H9 (cell line): ENCODE measurements around the gene BUB1. TPM values are rescaled to one million over a fixed set of nuclear protein-coding genes. Genes with fewer than 3 reads are reported as not detected.

ENCODE experiments used
- DNase-seq: peaks from one replicate; pipeline ENCODE4 v3.0.0-alpha.2; 2017
- H2AFZ ChIP-seq: one replicate; pipeline ENCODE4 v1.6.1; 2013; ENCODE audit warnings: mild to moderate bottlenecking, low read length, control low read depth, moderate library complexity
- H2AK5ac ChIP-seq: 2 replicates; pipeline ENCODE4 v1.6.1; 2013; ENCODE audit warnings: low read length, control low read depth, mixed read lengths; ENCODE audit not compliant: insufficient read length
- H2BK120ac ChIP-seq: one replicate; pipeline ENCODE4 v1.6.1; 2013; ENCODE audit warnings: low read depth, mild to moderate bottlenecking, low read length, control low read depth, inconsistent platforms; ENCODE audit not compliant: poor library complexity, severe bottlenecking
- H2BK12ac ChIP-seq: 2 replicates; pipeline ENCODE4 v1.6.1; 2013; ENCODE audit warnings: low read length, control low read depth, mixed read lengths, low read depth; ENCODE audit not compliant: insufficient read length
- H2BK15ac ChIP-seq: 2 replicates; pipeline ENCODE4 v1.6.1; 2013; ENCODE audit warnings: low read depth, low read length, control low read depth
- H2BK20ac ChIP-seq: one replicate; pipeline ENCODE4 v1.6.1; 2013; ENCODE audit warnings: low read depth, mild to moderate bottlenecking, low read length, control low read depth, inconsistent platforms; ENCODE audit not compliant: poor library complexity, severe bottlenecking
- H2BK5ac ChIP-seq: 2 replicates; pipeline ENCODE4 v1.6.1; 2013; ENCODE audit warnings: low read length, control low read depth, mixed read lengths; ENCODE audit not compliant: insufficient read length
- H3K14ac ChIP-seq: 2 replicates; pipeline ENCODE4 v1.6.1; 2013; ENCODE audit warnings: low read length, control low read depth; ENCODE audit not compliant: insufficient read depth
- H3K18ac ChIP-seq: 2 replicates; pipeline ENCODE4 v1.6.1; 2013; ENCODE audit warnings: low read depth, mild to moderate bottlenecking, mixed read lengths, low read length, control low read depth; ENCODE audit not compliant: insufficient read length
- H3K23ac ChIP-seq: 2 replicates; pipeline ENCODE4 v1.6.1; 2013; ENCODE audit warnings: low read length, control low read depth, mixed read lengths, low read depth; ENCODE audit not compliant: insufficient read length
- H3K23me2 ChIP-seq: 2 replicates; pipeline ENCODE4 v1.6.1; 2013; ENCODE audit warnings: low read depth, mild to moderate bottlenecking, mixed read lengths, low read length, control low read depth; ENCODE audit not compliant: insufficient read length, poor library complexity, severe bottlenecking
- H3K27ac ChIP-seq: 2 replicates; pipeline ENCODE4 v1.5.1; 2013; ENCODE audit warnings: low read length, control low read depth, mixed read lengths, low read depth; ENCODE audit not compliant: insufficient read length
- H3K27me3 ChIP-seq: 2 replicates; pipeline ENCODE4 v1.6.1; 2013; ENCODE audit warnings: low read length, control low read depth, inconsistent platforms; ENCODE audit not compliant: insufficient read depth
- H3K4ac ChIP-seq: 2 replicates; pipeline ENCODE4 v1.6.1; 2013; ENCODE audit warnings: low read depth, mild to moderate bottlenecking, control low read depth, inconsistent platforms, low read length, moderate library complexity
- H3K4me1 ChIP-seq: 2 replicates; pipeline ENCODE4 v1.6.1; 2013; ENCODE audit warnings: low read length, control low read depth, inconsistent platforms; ENCODE audit not compliant: insufficient read depth
- H3K4me2 ChIP-seq: 2 replicates; pipeline ENCODE4 v1.6.1; 2013; ENCODE audit warnings: low read length, control low read depth, mixed read lengths; ENCODE audit not compliant: insufficient read length, insufficient read depth
- H3K56ac ChIP-seq: 2 replicates; pipeline ENCODE4 v1.6.1; 2013; ENCODE audit warnings: low read depth, mild to moderate bottlenecking, mixed read lengths, low read length, control low read depth; ENCODE audit not compliant: insufficient read length
- H3K79me1 ChIP-seq: 2 replicates; pipeline ENCODE4 v1.6.1; 2013; ENCODE audit warnings: low read depth, mild to moderate bottlenecking, moderate library complexity, low read length, control low read depth, inconsistent platforms; ENCODE audit not compliant: insufficient read depth, poor library complexity, severe bottlenecking
- H3K79me2 ChIP-seq: 2 replicates; pipeline ENCODE4 v1.6.1; 2013; ENCODE audit warnings: low read length, control low read depth, inconsistent platforms; ENCODE audit not compliant: insufficient read depth
- H3K9ac ChIP-seq: 2 replicates; pipeline ENCODE4 v1.6.1; 2013; ENCODE audit warnings: low read length, control low read depth, mixed read lengths; ENCODE audit not compliant: insufficient read length; ENCODE audit errors: extremely low read depth
- H3K9me3 ChIP-seq: one replicate; pipeline ENCODE4 v1.6.1; 2013; ENCODE audit warnings: low read depth, low read length, inconsistent platforms; ENCODE audit not compliant: control insufficient read depth
- H3T11ph ChIP-seq: one replicate; pipeline ENCODE4 v1.6.1; 2013; ENCODE audit warnings: mild to moderate bottlenecking, low read length, control low read depth, inconsistent platforms
- H4K20me1 ChIP-seq: one replicate; pipeline ENCODE4 v1.6.1; 2013; ENCODE audit not compliant: control insufficient read depth, insufficient read length, insufficient read depth
- H4K5ac ChIP-seq: 2 replicates; pipeline ENCODE4 v1.6.1; 2013; ENCODE audit warnings: low read depth, mild to moderate bottlenecking, mixed read lengths, low read length, control low read depth; ENCODE audit not compliant: insufficient read length
- H4K8ac ChIP-seq: replicated peaks from 2 replicates; pipeline ENCODE4 v1.6.1; 2013; ENCODE audit warnings: low read length, control low read depth, mixed read lengths, low read depth; ENCODE audit not compliant: insufficient read length
- H4K91ac ChIP-seq: 2 replicates; pipeline ENCODE4 v1.6.1; 2013; ENCODE audit warnings: low read depth, mild to moderate bottlenecking, moderate library complexity, mixed read lengths, low read length, control low read depth; ENCODE audit not compliant: insufficient read length
- H3K27ac Mint-ChIP-seq, 3 experiments: 2 replicates in 2 of 3; 3 replicates in 1 of 3; pipeline ENCODE4 v1.8.0; 2020 to 2021; ENCODE audit warnings: mixed read lengths in 3 of 3, mild to moderate bottlenecking in 1 of 3, moderate library complexity in 1 of 3
- H3K27me3 Mint-ChIP-seq: 2 replicates; pipeline ENCODE4 v1.8.0; 2021; ENCODE audit warnings: low read depth, mild to moderate bottlenecking, moderate library complexity, mixed read lengths
- H3K36me3 Mint-ChIP-seq, 3 experiments: 2 replicates in 2 of 3; 3 replicates in 1 of 3; pipeline ENCODE4 v1.8.0; 2020 to 2021; ENCODE audit warnings: low read depth in 3 of 3, mixed read lengths in 3 of 3; ENCODE audit not compliant: insufficient read depth in 1 of 3
- H3K4me1 Mint-ChIP-seq, 2 experiments: 2 replicates each; pipeline ENCODE4 v1.8.0; 2020; ENCODE audit warnings: mixed read lengths in 2 of 2
- H3K4me3 Mint-ChIP-seq, 2 experiments: 2 replicates in 1 of 2; 3 replicates in 1 of 2; pipeline ENCODE4 v1.8.0; 2020 to 2021; ENCODE audit warnings: mild to moderate bottlenecking in 2 of 2, mixed read lengths in 2 of 2, moderate library complexity in 1 of 2
- H3K9me3 Mint-ChIP-seq, 2 experiments: 2 replicates in 1 of 2; 3 replicates in 1 of 2; pipeline ENCODE4 v1.8.0; 2020; ENCODE audit warnings: mild to moderate bottlenecking in 2 of 2, mixed read lengths in 2 of 2, moderate library complexity in 1 of 2
- CTCF ChIP-seq: fragments of 200-600 bp; sonication (generic); conservative IDR thresholded peaks from 3 replicates; pipeline ENCODE4 v1.8.0; 2021; ENCODE audit warnings: antibody characterized with exemption, mild to moderate bottlenecking
- WGBS: extraction: QIAGEN DNeasy Blood & Tissue Kit; methylation state at CpG from one replicate; pipeline ENCODE4 v1.1.7; 2013; ENCODE audit warnings: missing lambda C conversion rate, low lambda C conversion rate, mixed read lengths; ENCODE audit not compliant: insufficient read length; ENCODE audit errors: extremely low coverage; 5-methylcytosine and 5-hydroxymethylcytosine counted together
- total RNA-seq: library from RNA; stranded (reverse); gene quantifications from 2 replicates; pipeline ENCODE4 v1.2.1, GENCODE V29; 2021

BUB1 gene
- total RNA-seq, 1 experiment from 2014 or later, result 144 TPM

DNA sequence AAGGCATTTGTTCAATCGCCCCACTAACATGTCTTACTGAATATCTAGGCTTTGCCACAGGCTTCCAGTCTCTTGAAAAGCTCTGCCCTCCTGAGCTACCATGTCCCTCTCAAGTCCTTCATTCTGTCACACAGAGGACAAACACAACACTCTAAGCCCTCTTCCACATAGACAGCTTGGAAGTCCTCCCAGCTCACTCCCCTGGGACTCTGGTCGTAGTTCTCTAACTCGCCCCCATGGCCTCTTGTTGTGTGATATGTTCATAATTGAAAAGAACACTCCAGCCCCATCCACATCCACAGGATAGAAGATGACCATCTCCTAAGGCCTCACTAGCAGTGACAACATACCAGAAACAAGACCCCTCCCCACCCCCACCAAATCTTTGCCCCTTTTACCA lies 37.9 kb downstream of the BUB1 start:
- Mint-ChIP-seq H3K4me1 (peaks cover 11 to 14% of the 10 kb centered on the region in 2 experiments), H3K36me3 (peaks cover 47 to 91% (median 90%) of the 10 kb centered on the region in 3 experiments), H3K27me3 (no peaks in the 10 kb centered on the region), H3K4me3 (no peak overlapping the region), H3K27ac (peak overlapping the region in 1 of 3 experiments; percentile 81; a peak in 1 of 7 replicates), H3K9me3 (no peaks in the 10 kb centered on the region)
- no peak overlapping the region for H2BK120ac ChIP-seq
- H2AFZ ChIP-seq, result no peak overlapping the region
- DNase-seq, result no peak
- WGBS, result no CpG with 5 or more reads among the region's 3 CpGs
- no peak overlapping the region for H3K27ac ChIP-seq
- H3K4me1 ChIP-seq, result no peaks in the 10 kb centered on the region
- H4K5ac ChIP-seq, result no peak overlapping the region
- H2BK20ac ChIP-seq, result no peak overlapping the region
- H2BK5ac ChIP-seq, result no peak overlapping the region
- no peak overlapping the region for H3T11ph ChIP-seq
- no peak overlapping the region for H2BK15ac ChIP-seq
- no peak overlapping the region for H3K23ac ChIP-seq
- no peak overlapping the region for H4K8ac ChIP-seq
- no peak overlapping the region for H3K18ac ChIP-seq
- no peak overlapping the region for H3K56ac ChIP-seq
- H3K27me3 ChIP-seq, result no peaks in the 10 kb centered on the region
- no peak overlapping the region for H2AK5ac ChIP-seq
- TF ChIP-seq CTCF, result no peak
- H3K23me2 ChIP-seq, result no peaks in the 10 kb centered on the region
- no peak overlapping the region for H3K4ac ChIP-seq
- H4K20me1 ChIP-seq, result no peaks in the 10 kb centered on the region
- no peaks in the 10 kb centered on the region for H3K79me1 ChIP-seq
- no peak overlapping the region for H2BK12ac ChIP-seq
- H3K9ac ChIP-seq, result no peak overlapping the region
- H3K79me2 ChIP-seq, result no peaks in the 10 kb centered on the region; the same call in 1 of the 2 replicates
- no peaks in the 10 kb centered on the region for H3K9me3 ChIP-seq
- H3K14ac ChIP-seq, result no peak overlapping the region
- no peak overlapping the region for H3K4me2 ChIP-seq
- H4K91ac ChIP-seq, result no peak overlapping the region
